PC-3 (cell line): ENCODE data around the gene CFAP410. TPM values are rescaled to one million over a fixed set of nuclear protein-coding genes. Genes with fewer than 3 reads are reported as not detected.

Experiments
- ATAC-seq: fragments of 200-7000 bp; cut with Tn5 transposase; 2 replicates; pipeline ENCODE4 v1.9.1; 2020; ENCODE audit warnings: mild to moderate bottlenecking, moderate library complexity
- BruUV-seq: library from RNA; stranded (reverse); fragments of 400-500 nt; replicated peaks from 2 replicates; lab custom pipeline; 2021; lab: Mats Ljungman, UMichigan
- CTCF ChIA-PET: fragments of 300-600 bp; sonication (Branson Sonifier 250); formaldehyde crosslinking; loops from one replicate; lab custom pipeline; 2022; ENCODE audit warnings: antibody characterized with exemption; lab: Charles Lee
- POLR2A ChIA-PET: fragments of 300-600 bp; sonication (Branson Sonifier 250); formaldehyde crosslinking; loops from one replicate; lab custom pipeline; 2022; ENCODE audit warnings: antibody characterized with exemption; ENCODE audit not compliant: unreplicated experiment; lab: Charles Lee
- DNase-seq: peaks from one replicate; pipeline ENCODE4 v3.0.0-alpha.2; 2015
- H2AFZ ChIP-seq: fragments of 300-600 bp; sonication (generic); 2 replicates; pipeline ENCODE4 v1.6.0; 2016; ENCODE audit warnings: antibody characterized with exemption, low read length
- H3F3A ChIP-seq: fragments of 300-600 bp; sonication (generic); one replicate; pipeline ENCODE4 v1.6.0; 2017; ENCODE audit warnings: antibody characterized with exemption, low read length, control low read depth, mild to moderate bottlenecking; ENCODE audit not compliant: unreplicated experiment
- H3K27ac ChIP-seq: fragments of 300-600 bp; sonication (generic); 2 replicates; pipeline ENCODE4 v1.5.1; 2016; ENCODE audit warnings: mild to moderate bottlenecking, low read length
- H3K27me3 ChIP-seq: fragments of 300-600 bp; sonication (generic); 2 replicates; pipeline ENCODE4 v1.6.1; 2016; ENCODE audit warnings: low read length, mixed read lengths
- H3K36me3 ChIP-seq: fragments of 300-600 bp; sonication (generic); 2 replicates; pipeline ENCODE4 v1.6.1; 2016; ENCODE audit warnings: low read depth, mixed run types, low read length, mixed read lengths
- H3K4me1 ChIP-seq: fragments of 300-600 bp; sonication (generic); 2 replicates; pipeline ENCODE4 v1.5.1; 2016; ENCODE audit warnings: low read length; ENCODE audit not compliant: insufficient read depth
- H3K4me2 ChIP-seq: fragments of 300-600 bp; sonication (generic); 2 replicates; pipeline ENCODE4 v1.6.0; 2016; ENCODE audit warnings: low read length
- H3K4me3 ChIP-seq: fragments of 300-600 bp; sonication (generic); 2 replicates; pipeline ENCODE4 v1.5.1; 2016; ENCODE audit warnings: mild to moderate bottlenecking, low read length, mixed read lengths
- H3K79me2 ChIP-seq: fragments of 300-600 bp; sonication (generic); 2 replicates; pipeline ENCODE4 v1.6.1; 2017; ENCODE audit warnings: low read length, mixed read lengths
- H3K9ac ChIP-seq: fragments of 300-600 bp; sonication (generic); 2 replicates; pipeline ENCODE4 v1.6.0; 2016; ENCODE audit warnings: mild to moderate bottlenecking, low read length
- H3K9me2 ChIP-seq: fragments of 300-600 bp; sonication (generic); replicated peaks from 2 replicates; pipeline ENCODE4 v1.6.1; 2016; ENCODE audit warnings: mixed run types, low read length, mixed read lengths
- H3K9me3 ChIP-seq: fragments of 300-600 bp; sonication (generic); 2 replicates; pipeline ENCODE4 v1.6.1; 2016; ENCODE audit warnings: low read length, mixed read lengths
- H4K20me1 ChIP-seq: fragments of 300-600 bp; sonication (generic); 2 replicates; pipeline ENCODE4 v1.6.1; 2016; ENCODE audit warnings: low read length, mixed read lengths
- CTCF ChIP-seq: fragments of 300-600 bp; sonication (generic); conservative IDR thresholded peaks from 2 replicates; pipeline ENCODE4 v1.5.1; 2017; ENCODE audit warnings: antibody characterized with exemption, low read depth, mild to moderate bottlenecking, low read length
- EZH2 ChIP-seq: fragments of 300-600 bp; sonication (generic); IDR thresholded peaks from one replicate; pipeline ENCODE4 v1.6.1; 2017; ENCODE audit warnings: antibody characterized with exemption, mild to moderate bottlenecking, low read length; ENCODE audit not compliant: unreplicated experiment
- EZH2phosphoT487 ChIP-seq: fragments of 300-600 bp; sonication (generic); IDR thresholded peaks from 2 replicates; pipeline ENCODE4 v1.6.1; 2018; ENCODE audit warnings: mild to moderate bottlenecking, antibody characterized with exemption, low read length, borderline replicate concordance
- intact Hi-C: fragments of 100-400 bp; cut with micrococcal nuclease; formaldehyde crosslinking; loops from 2 replicates; pipeline ENCODE4 v1.9.0; 2023
- total RNA-seq: library from RNA; depleted of rRNA; stranded (reverse); fragments of >200 nt; gene quantifications from 2 replicates; pipeline ENCODE4 v1.2.3, GENCODE V29; 2014

Gene CFAP410
- total RNA-seq, 1 experiment from 2014 or later = 18.4 TPM

DNA sequence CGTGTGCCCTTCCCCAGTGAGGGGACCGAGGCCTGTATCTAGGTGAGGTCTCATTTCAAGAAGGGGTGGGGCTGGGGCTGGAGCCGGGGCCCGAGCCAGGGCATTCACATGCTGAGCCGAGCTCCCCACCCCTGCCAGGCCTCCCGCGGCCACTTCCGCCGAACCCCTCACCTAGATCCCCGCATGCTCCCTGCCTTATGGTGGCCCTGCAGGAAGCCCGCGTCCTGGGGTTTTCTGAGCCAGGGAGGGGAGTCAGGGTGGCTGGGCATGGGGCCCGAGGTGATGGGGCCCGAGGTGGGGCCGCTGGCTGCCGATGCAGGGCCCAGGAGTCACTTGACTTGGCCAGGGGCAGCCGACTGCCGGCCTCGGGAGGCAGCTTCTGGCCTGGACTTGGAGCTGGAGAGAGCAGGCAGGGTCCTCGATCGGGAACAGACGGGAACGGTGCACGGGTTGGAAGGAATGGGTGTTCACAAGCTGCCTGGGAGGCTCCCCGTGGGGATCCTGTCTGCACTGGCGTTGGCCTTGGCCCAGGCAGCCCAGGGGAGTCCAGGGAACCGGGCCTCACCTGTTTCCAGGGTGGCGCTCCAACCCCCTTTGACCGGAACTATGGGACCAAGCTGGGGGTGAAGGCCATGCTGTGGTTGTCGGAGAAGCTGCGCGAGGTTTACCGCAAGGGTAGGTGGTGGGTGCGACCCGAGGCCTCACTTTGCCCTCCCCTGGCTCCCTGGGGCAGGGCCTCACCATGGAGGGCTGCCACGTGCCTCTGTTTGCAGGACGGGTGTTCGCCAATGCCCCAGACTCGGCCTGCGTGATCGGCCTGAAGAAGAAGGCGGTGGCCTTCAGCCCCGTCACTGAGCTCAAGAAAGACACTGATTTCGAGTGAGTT, 13.6 kb downstream of the CFAP410 start:
- H3K9me2 ChIP-seq = no peaks in the 10 kb centered on the region
- H3K27me3 ChIP-seq = no peaks in the 10 kb centered on the region
- no peaks in the 10 kb centered on the region for H4K20me1 ChIP-seq
- no peaks in the 10 kb centered on the region for H3K9me3 ChIP-seq
- H3K9ac ChIP-seq = no peak overlapping the region
- H3K27ac ChIP-seq = no peak overlapping the region
- DNase-seq (no peak), ATAC-seq (no peak)
- no peak overlapping the region for H3K4me3 ChIP-seq
- CTCF ChIA-PET = no interaction called here
- H3F3A ChIP-seq = no peaks in the 10 kb centered on the region
- H2AFZ ChIP-seq = no peak overlapping the region
- peaks cover 11% of the 10 kb centered on the region for H3K36me3 ChIP-seq
- no peaks in the 10 kb centered on the region for H3K4me1 ChIP-seq
- POLR2A ChIA-PET = no interaction called here
- intact Hi-C loops = no loop called here
- BruUV-seq = no TSS peak
- TF ChIP-seq EZH2phosphoT487 (no peak), EZH2 (no peak), CTCF (no peak)
- H3K79me2 ChIP-seq = no peaks in the 10 kb centered on the region
- no peak overlapping the region for H3K4me2 ChIP-seq

GRCh38 chr21:44324854-44325107, 14.4 kb downstream of the CFAP410 start:
- CTCF ChIA-PET = no interaction called here
- intact Hi-C loops = no loop called here
- no peak overlapping the region for H3K27ac ChIP-seq
- H3F3A ChIP-seq = no peaks in the 10 kb centered on the region
- TF ChIP-seq CTCF = no peak
- TF ChIP-seq EZH2 = no peak
- TF ChIP-seq EZH2phosphoT487 = no peak
- no peak overlapping the region for H3K9ac ChIP-seq
- H3K79me2 ChIP-seq = no peaks in the 10 kb centered on the region
- H3K27me3 ChIP-seq = no peaks in the 10 kb centered on the region
- peaks cover 11% of the 10 kb centered on the region for H3K36me3 ChIP-seq
- no peak overlapping the region for H2AFZ ChIP-seq
- H3K9me3 ChIP-seq = no peaks in the 10 kb centered on the region
- H3K4me1 ChIP-seq = no peaks in the 10 kb centered on the region
- no peak overlapping the region for H3K4me3 ChIP-seq
- no peak overlapping the region for H3K4me2 ChIP-seq
- no peaks in the 10 kb centered on the region for H4K20me1 ChIP-seq
- POLR2A ChIA-PET = no interaction called here
- no peaks in the 10 kb centered on the region for H3K9me2 ChIP-seq
- BruUV-seq = no TSS peak
- no peak for DNase-seq
- ATAC-seq = no peak

DNA sequence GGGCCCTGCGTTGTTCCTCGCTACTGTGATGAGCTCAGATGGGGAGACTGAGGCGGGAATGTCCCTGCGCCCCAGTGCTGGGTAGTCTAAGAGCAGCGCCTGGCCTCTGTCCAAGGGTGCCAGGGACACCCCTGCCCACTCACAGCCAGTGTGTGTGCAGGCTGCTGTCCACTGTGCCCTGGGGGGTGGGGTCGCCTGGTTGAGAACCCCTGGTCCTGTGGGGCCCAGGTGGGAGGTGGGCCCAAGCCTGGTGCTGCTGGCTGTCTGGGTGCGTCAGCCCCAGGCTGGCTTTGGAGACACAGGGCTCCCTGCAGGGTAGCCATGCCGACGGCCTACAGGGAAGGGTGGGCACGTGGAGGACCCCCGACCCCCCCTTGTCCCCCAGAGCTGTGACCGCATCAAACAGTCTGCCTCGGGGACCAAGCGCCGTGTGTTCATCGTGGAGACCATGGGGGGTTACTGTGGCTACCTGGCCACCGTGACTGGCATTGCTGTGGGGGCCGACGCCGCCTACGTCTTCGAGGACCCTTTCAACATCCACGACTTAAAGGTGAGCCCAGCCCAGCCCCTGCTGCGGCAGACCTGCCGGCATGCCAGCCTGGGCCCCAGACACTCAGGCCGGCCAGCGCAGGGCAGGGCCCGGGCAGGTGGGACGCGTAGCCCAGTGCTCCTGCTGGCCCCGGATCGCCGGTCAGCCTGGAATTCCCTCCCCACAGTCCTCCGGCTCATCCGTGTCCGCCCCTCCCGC, 14.9 kb downstream of the CFAP410 start:
- no peaks in the 10 kb centered on the region for H3F3A ChIP-seq
- H3K9me3 ChIP-seq = no peaks in the 10 kb centered on the region
- no peak overlapping the region for H3K4me2 ChIP-seq
- ChIA-PET CTCF (no interaction called here), POLR2A (no interaction called here)
- BruUV-seq = no TSS peak
- TF ChIP-seq CTCF (no peak), EZH2 (no peak), EZH2phosphoT487 (no peak)
- intact Hi-C loops = no loop called here
- H4K20me1 ChIP-seq = no peaks in the 10 kb centered on the region
- H3K27ac ChIP-seq = no peak overlapping the region
- H3K4me3 ChIP-seq = no peak overlapping the region
- no peaks in the 10 kb centered on the region for H3K27me3 ChIP-seq
- DNase-seq (no peak), ATAC-seq (no peak)
- H3K4me1 ChIP-seq = no peaks in the 10 kb centered on the region
- no peaks in the 10 kb centered on the region for H3K79me2 ChIP-seq
- H3K9me2 ChIP-seq = no peaks in the 10 kb centered on the region
- no peak overlapping the region for H3K9ac ChIP-seq
- peaks cover 11% of the 10 kb centered on the region for H3K36me3 ChIP-seq
- no peak overlapping the region for H2AFZ ChIP-seq
